ENCODE results near the gene LONRF3. TPM values are rescaled to one million over a fixed set of nuclear protein-coding genes. Genes with fewer than 3 reads are reported as not detected.

The LONRF3 gene
- total and polyA plus RNA-seq, 2 of the 8 experiments (the other 6 are each of a cell fraction or from before 2014, with no cell fraction given): 0.11 TPM; not detected in 1

DNA sequence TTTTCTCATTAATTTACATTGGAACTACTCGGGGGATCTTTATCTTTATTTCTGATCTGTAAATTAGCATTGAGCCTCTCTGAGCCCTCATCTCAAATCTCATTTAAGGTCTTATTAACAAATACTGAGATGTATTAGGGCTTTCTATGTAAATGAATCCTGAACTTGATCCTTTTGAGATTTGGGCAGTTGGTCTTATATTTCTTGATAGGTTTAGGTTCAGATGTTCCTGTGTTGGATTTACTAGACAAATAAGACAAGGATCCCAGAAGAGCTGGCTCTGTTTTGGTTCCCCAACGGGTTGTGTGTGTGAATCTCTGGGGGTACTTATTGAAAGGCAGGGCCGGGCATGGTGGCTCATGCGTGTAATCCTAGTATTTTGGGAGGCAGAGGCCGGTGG, 36.1 kb downstream of the LONRF3 start (continued):
- TF ChIP-seq, protein P1, sequence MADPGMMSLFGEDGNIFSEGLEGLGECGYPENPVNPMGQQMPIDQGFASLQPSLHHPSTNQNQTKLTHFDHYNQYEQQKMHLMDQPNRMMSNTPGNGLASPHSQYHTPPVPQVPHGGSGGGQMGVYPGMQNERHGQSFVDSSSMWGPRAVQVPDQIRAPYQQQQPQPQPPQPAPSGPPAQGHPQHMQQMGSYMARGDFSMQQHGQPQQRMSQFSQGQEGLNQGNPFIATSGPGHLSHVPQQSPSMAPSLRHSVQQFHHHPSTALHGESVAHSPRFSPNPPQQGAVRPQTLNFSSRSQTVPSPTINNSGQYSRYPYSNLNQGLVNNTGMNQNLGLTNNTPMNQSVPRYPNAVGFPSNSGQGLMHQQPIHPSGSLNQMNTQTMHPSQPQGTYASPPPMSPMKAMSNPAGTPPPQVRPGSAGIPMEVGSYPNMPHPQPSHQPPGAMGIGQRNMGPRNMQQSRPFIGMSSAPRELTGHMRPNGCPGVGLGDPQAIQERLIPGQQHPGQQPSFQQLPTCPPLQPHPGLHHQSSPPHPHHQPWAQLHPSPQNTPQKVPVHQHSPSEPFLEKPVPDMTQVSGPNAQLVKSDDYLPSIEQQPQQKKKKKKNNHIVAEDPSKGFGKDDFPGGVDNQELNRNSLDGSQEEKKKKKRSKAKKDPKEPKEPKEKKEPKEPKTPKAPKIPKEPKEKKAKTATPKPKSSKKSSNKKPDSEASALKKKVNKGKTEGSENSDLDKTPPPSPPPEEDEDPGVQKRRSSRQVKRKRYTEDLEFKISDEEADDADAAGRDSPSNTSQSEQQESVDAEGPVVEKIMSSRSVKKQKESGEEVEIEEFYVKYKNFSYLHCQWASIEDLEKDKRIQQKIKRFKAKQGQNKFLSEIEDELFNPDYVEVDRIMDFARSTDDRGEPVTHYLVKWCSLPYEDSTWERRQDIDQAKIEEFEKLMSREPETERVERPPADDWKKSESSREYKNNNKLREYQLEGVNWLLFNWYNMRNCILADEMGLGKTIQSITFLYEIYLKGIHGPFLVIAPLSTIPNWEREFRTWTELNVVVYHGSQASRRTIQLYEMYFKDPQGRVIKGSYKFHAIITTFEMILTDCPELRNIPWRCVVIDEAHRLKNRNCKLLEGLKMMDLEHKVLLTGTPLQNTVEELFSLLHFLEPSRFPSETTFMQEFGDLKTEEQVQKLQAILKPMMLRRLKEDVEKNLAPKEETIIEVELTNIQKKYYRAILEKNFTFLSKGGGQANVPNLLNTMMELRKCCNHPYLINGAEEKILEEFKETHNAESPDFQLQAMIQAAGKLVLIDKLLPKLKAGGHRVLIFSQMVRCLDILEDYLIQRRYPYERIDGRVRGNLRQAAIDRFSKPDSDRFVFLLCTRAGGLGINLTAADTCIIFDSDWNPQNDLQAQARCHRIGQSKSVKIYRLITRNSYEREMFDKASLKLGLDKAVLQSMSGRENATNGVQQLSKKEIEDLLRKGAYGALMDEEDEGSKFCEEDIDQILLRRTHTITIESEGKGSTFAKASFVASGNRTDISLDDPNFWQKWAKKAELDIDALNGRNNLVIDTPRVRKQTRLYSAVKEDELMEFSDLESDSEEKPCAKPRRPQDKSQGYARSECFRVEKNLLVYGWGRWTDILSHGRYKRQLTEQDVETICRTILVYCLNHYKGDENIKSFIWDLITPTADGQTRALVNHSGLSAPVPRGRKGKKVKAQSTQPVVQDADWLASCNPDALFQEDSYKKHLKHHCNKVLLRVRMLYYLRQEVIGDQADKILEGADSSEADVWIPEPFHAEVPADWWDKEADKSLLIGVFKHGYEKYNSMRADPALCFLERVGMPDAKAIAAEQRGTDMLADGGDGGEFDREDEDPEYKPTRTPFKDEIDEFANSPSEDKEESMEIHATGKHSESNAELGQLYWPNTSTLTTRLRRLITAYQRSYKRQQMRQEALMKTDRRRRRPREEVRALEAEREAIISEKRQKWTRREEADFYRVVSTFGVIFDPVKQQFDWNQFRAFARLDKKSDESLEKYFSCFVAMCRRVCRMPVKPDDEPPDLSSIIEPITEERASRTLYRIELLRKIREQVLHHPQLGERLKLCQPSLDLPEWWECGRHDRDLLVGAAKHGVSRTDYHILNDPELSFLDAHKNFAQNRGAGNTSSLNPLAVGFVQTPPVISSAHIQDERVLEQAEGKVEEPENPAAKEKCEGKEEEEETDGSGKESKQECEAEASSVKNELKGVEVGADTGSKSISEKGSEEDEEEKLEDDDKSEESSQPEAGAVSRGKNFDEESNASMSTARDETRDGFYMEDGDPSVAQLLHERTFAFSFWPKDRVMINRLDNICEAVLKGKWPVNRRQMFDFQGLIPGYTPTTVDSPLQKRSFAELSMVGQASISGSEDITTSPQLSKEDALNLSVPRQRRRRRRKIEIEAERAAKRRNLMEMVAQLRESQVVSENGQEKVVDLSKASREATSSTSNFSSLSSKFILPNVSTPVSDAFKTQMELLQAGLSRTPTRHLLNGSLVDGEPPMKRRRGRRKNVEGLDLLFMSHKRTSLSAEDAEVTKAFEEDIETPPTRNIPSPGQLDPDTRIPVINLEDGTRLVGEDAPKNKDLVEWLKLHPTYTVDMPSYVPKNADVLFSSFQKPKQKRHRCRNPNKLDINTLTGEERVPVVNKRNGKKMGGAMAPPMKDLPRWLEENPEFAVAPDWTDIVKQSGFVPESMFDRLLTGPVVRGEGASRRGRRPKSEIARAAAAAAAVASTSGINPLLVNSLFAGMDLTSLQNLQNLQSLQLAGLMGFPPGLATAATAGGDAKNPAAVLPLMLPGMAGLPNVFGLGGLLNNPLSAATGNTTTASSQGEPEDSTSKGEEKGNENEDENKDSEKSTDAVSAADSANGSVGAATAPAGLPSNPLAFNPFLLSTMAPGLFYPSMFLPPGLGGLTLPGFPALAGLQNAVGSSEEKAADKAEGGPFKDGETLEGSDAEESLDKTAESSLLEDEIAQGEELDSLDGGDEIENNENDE (IDR thresholded peaks at IDR 0.05; ENCODE audit: insufficient replicate concordance, low read length): no peak
- no peak for TF ChIP-seq PHF8 (conservative IDR thresholded peaks at IDR 0.05; ENCODE audit: low read depth, low read length)
- TF ChIP-seq HDAC2 (IDR thresholded peaks at IDR 0.05; ENCODE audit: borderline replicate concordance in 1 of 2, low read depth in 2 of 2, low read length in 2 of 2): no peak
- TF ChIP-seq, protein P2, sequence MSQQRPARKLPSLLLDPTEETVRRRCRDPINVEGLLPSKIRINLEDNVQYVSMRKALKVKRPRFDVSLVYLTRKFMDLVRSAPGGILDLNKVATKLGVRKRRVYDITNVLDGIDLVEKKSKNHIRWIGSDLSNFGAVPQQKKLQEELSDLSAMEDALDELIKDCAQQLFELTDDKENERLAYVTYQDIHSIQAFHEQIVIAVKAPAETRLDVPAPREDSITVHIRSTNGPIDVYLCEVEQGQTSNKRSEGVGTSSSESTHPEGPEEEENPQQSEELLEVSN (IDR thresholded peaks at IDR 0.05): no peak
- TF ChIP-seq GABPA (IDR thresholded peaks at IDR 0.05; ENCODE audit: borderline replicate concordance, insufficient read depth, low read length): no peak
- TF ChIP-seq TCF12 (IDR thresholded peaks at IDR 0.05; ENCODE audit: low read depth, low read length): no peak
- TF ChIP-seq SIRT6 (IDR thresholded peaks at IDR 0.05; ENCODE audit: low read length): no peak
